Spinal cord (tissue), 10 donors: Measurements from ENCODE around the gene IYD. TPM values are rescaled to one million over a fixed set of nuclear protein-coding genes. Genes with fewer than 3 reads are reported as not detected.
"Not testable (repeated sequence)": the region's sequence is repeated elsewhere in the genome, so short reads cannot be mapped to it uniquely, and the experiment has no call there.

Experiments used
- DNase-seq, 6 donors: peaks; one replicate each; pipeline versions ENCODE4 v3.0.0 to v3.0.0-alpha.2; 2013 to 2015; ENCODE audit warnings: low spot score in 6 of 6, low read depth in 4 of 6
- H3K27ac ChIP-seq: one replicate; pipeline ENCODE4 v1.5.1; 2013; ENCODE audit warnings: low read depth, low read length, control low read depth
- H3K27me3 ChIP-seq: one replicate; pipeline ENCODE4 v1.6.1; 2013; ENCODE audit warnings: low read length; ENCODE audit not compliant: control insufficient read depth, insufficient read depth
- H3K36me3 ChIP-seq: one replicate; pipeline ENCODE4 v1.6.1; 2013; ENCODE audit warnings: low read length; ENCODE audit not compliant: control insufficient read depth, insufficient read depth
- H3K4me1 ChIP-seq: one replicate; pipeline ENCODE4 v1.6.1; 2013; ENCODE audit warnings: low read length; ENCODE audit not compliant: control insufficient read depth, insufficient read depth
- H3K4me3 ChIP-seq: one replicate; pipeline ENCODE4 v1.5.1; 2013; ENCODE audit warnings: low read depth, low read length, control low read depth
- H3K9me3 ChIP-seq: one replicate; pipeline ENCODE4 v1.6.1; 2013; ENCODE audit warnings: low read length; ENCODE audit not compliant: control insufficient read depth, insufficient read depth
- WGBS: methylation state at CpG from one replicate; pipeline ENCODE4 v1.1.5; 2013; ENCODE audit warnings: missing lambda C conversion rate; ENCODE audit not compliant: insufficient coverage; 5-methylcytosine and 5-hydroxymethylcytosine counted together
- polyA plus RNA-seq, 2 donors: library from polyadenylated mRNA; unstranded; fragments of 120-200 nt; gene quantifications; one replicate each; pipeline ENCODE4 v1.2.1, GENCODE V29; 2013; ENCODE audit not compliant: insufficient read length in 2 of 2
- total RNA-seq, 2 donors: library from RNA; depleted of rRNA in 1 of 2; stranded (reverse); fragments of 120-200 nt in 1 of 2; fragments of >200 nt in 1 of 2; gene quantifications; one replicate each; pipeline versions ENCODE4 v1.2.3 to v1.2.4, GENCODE V29; 2013 to 2014
- donor health status: healthy.

The IYD gene
- total and polyA plus RNA-seq, 4 donors: 0.06 to 0.17 TPM; not detected in 2

DNA sequence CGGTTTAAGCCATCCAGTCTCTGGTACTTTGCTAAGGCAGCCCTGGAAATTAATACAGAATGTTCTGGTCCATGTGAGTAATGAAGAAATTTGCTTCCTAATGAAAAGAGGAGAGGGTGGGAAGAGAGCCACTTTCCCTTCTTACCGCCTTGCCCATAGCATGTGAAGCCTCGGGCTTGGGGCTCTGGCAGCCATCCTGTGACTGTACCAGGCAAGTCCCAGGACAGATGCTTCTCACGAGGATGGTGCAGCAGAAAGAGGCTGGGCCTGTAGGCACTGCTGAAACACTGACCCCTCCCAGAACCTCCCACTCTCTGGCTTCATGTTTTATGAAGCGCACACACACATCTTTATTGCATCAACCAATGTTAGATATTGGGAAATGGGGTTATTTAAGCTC is 74.8 kb downstream of the IYD start:
- no peak overlapping the region for H3K27ac ChIP-seq
- no peak for DNase-seq
- H3K9me3 ChIP-seq: no peaks in the 10 kb centered on the region
- H3K36me3 ChIP-seq: no peaks in the 10 kb centered on the region
- WGBS: 79% methylated on average over 3 of the region's 5 CpGs
- no peak overlapping the region for H3K4me3 ChIP-seq
- no peaks in the 10 kb centered on the region for H3K4me1 ChIP-seq
- no peaks in the 10 kb centered on the region for H3K27me3 ChIP-seq

DNA sequence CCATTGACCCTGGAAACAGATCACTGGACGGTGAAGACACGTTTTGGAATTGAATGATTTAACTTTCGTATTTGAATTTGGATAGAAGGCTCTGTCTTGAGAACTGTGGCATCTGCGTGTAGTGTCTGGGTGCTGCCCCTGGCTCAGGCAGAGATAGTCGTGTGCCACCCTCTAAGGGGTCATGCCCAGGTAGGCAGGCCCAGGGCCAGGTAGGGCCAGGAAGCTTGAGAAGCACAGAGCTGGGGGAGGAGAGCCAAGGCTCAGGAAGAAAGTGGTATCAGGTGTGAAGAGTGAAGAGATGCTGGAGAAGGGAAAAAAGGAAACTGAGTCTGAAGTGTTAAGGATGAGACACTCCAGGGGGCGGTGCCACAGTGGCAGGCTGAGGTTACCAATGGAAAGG is 75.5 kb downstream of the IYD start:
- Histone ChIP-seq H3K27ac (no peak overlapping the region), H3K9me3 (no peaks in the 10 kb centered on the region), H3K27me3 (no peaks in the 10 kb centered on the region), H3K4me3 (no peak overlapping the region), H3K36me3 (no peaks in the 10 kb centered on the region), H3K4me1 (no peaks in the 10 kb centered on the region)
- no peak for DNase-seq
- 71% methylated on average over 6 of the region's 6 CpGs for WGBS

DNA sequence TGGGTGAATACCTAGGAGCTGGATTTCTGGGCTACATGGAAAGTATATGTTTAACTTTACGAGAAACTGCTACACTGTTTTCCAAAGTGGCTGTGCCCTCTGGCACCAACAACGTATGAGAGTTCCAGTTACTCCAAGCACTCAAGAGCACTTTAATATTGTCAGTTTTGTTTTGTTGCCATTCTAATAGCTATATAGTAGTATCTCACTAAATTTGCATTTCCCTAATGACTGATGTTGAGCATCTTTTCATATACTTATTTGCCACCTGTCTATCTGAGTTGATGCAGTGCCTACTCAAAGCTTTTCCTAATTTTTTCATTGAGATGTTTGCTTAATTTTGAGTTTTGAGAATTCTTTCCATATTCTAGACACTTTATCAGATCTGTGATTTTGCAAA is 76.7 kb downstream of the IYD start:
- WGBS: 100% methylated on average over 1 of the region's 2 CpGs
- no peaks in the 10 kb centered on the region for H3K36me3 ChIP-seq
- DNase-seq: no peak

DNA sequence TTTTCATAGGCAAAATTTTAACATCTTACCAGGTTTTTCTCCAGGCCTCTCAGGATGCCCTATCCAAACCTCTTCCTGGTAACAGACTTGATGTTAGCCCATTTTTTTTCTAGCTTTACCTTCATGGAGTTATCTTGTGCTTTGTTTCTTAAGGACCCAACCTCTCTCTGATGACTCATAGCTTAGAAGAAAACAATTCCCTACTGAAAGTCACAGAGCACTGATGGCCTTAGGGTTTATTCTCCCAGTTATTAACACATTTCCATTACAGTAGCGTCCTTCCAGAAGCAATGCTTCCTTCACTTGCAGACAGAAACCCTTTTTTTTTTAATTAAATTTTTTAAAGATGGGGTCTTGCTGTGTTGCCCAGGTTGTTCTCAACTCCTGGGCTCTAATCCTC is 79.4 kb downstream of the IYD start:
- H3K4me3 ChIP-seq: no peak overlapping the region
- H3K27me3 ChIP-seq: no peaks in the 10 kb centered on the region
- DNase-seq: no peak
- no peaks in the 10 kb centered on the region for H3K9me3 ChIP-seq
- H3K36me3 ChIP-seq: no peaks in the 10 kb centered on the region
- no peak overlapping the region for H3K27ac ChIP-seq
- no CpG with 5 or more reads among the region's 1 CpG for WGBS
- peaks cover 13% of the 10 kb centered on the region for H3K4me1 ChIP-seq

More for the DNA sequence above, 76.7 kb downstream of the IYD start:
- Histone ChIP-seq H3K4me3 (no peak overlapping the region), H3K9me3 (no peaks in the 10 kb centered on the region), H3K4me1 (no peaks in the 10 kb centered on the region), H3K27me3 (no peaks in the 10 kb centered on the region), H3K27ac (no peak overlapping the region)

DNA sequence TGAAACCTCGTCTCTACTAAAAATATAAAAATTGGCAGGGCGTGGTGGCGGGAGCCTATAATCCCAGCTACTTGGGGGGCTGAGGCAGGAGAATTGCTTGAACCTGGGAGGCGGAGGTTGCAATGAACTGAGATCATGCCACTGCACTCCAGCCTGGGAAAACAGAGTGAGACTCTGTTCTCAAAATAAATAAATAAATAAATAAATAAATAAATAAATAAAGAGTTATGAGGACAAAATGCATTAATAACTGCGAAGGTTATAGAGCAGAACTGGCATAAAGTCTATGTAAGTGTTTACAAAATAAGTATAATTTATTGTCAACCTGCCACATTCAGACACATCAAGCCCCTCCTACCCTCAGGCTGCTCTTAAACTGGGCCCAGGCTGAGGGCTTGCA is 80.2 kb downstream of the IYD start:
- H3K9me3 ChIP-seq: not testable (repeated sequence)
- WGBS: 100% methylated on average over 3 of the region's 5 CpGs

DNA sequence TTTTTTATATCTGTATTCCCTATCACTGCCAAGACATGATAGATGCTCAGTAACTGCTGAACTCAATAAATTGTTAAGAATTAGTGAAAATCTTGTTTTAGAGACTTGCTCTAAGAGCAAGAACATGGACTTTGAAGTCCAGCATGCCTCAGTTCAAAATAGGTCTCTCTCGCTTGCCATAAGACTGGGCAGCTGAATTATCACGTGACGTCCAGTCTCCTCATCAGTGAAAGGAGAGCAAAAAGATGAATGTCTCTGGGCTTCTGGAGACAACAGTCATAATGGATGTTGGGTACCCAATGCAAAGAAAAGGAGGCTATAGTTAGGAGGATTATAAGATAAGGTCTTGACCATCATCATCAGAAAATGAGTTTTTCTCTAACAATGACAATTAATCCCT is 82.1 kb downstream of the IYD start:
- H3K27ac ChIP-seq: no peak overlapping the region
- H3K4me3 ChIP-seq: no peak overlapping the region
- no peaks in the 10 kb centered on the region for H3K27me3 ChIP-seq
- no peak for DNase-seq
- H3K36me3 ChIP-seq: no peaks in the 10 kb centered on the region
- H3K9me3 ChIP-seq: no peaks in the 10 kb centered on the region
- 96% methylated on average over 3 of the region's 3 CpGs for WGBS
- H3K4me1 ChIP-seq: peaks cover 13% of the 10 kb centered on the region

More for the DNA sequence above, 80.2 kb downstream of the IYD start:
- H3K27me3 ChIP-seq, H3K27ac ChIP-seq, H3K4me3 ChIP-seq, DNase-seq, H3K36me3 ChIP-seq: not testable (repeated sequence)
- peaks cover 13% of the 10 kb centered on the region for H3K4me1 ChIP-seq

DNA sequence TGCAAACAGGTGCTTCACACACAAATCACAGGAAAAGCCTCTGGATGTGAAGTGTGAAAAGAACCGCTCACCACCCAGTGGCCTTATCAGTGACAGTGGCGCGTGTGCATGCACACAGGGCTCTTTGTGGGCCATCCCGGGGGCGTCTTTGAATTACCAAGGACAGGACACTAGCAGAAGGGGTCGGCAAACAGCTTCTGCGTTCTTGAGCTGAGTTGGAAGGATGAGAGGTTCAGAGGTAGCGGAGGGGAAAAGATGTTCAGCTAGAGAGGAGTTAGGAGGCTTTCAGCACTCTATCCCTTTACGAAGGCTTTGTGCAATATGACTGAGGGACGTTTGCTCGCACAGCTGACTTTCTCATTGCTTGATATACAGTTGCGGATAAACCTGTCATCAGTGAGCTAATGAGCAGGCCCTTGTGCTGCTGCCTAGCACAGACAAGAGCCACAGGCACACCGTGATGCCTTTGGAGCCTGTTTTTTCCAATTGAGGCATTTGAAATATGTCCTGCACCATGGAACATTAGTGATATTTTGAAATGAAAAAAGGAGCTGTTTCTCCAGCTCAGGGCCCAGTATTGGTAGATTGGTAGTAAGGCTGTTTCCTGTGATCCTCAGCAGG is 83.1 kb downstream of the IYD start:
- Histone ChIP-seq H3K9me3 (no peaks in the 10 kb centered on the region), H3K36me3 (no peaks in the 10 kb centered on the region), H3K27ac (no peak overlapping the region), H3K27me3 (no peaks in the 10 kb centered on the region), H3K4me3 (no peak overlapping the region), H3K4me1 (peaks cover 13% of the 10 kb centered on the region)
- DNase-seq: peak in 1 of 6 donors; percentile 68
- 63% methylated on average over 12 of the region's 13 CpGs for WGBS

DNA sequence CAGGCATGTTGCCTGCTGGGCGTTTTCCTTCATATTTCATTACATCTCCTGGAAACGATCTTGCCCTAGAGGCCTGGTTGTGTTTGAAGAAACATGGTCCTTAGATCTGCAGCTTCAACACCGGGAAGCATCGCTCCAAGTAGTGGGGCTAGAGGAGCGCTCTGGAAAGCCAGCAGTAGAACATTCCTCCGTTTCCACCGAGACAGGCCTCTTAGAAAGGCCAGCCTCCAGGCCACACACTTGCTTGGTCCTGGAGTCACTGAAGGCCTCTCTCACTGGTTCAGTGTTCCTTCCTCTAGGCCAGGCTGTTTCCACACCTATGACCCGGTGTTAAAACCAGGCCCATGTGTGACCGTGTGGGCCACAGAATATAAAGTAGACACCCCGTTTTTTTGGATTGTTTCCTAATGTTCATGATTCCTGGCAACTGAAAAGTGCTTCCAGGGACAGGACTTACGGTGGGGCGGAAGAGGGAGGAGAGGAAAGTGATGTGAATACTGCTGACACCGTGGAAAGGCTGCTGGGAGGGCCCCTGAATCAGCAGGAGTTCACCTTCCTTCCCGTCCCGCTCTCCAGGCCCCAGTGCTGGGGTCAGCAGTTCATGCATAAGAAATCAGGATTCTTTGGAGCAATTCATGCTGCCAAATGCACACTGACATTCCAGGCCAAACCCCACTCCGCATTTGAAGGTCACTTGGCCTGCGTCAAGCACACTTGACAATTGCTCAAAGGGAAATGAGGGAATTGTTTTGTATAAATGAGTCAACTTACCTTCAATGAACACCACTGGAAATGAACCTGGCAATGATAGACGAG is 83.8 kb downstream of the IYD start:
- Histone ChIP-seq H3K9me3 (no peaks in the 10 kb centered on the region), H3K27ac (no peak overlapping the region), H3K36me3 (no peaks in the 10 kb centered on the region), H3K27me3 (no peaks in the 10 kb centered on the region), H3K4me3 (no peak overlapping the region), H3K4me1 (peaks cover 13% of the 10 kb centered on the region)
- DNase-seq: peak in 1 of 6 donors; percentile 15
- 69% methylated on average over 13 of the region's 18 CpGs for WGBS

DNA sequence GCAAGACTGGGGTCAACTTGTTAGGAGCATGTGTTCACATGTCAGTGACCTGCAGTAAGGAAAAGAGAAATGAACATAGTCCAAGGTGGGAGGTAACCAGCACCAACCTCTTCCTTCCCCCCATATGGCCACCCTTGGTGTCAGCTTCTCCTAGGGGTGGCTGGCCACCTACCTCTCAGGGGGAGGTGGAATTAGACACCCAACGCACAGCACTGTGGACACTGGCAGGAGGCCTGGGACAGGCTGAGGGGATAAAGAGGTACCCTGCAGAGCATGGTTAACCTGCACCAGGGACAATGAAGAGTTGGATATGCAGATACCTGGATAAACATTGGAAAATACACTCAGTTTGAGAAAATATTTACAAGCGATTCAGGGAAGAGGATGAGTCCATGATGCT is 84.5 kb downstream of the IYD start:
- 89% methylated on average over 1 of the region's 2 CpGs for WGBS
- Histone ChIP-seq H3K4me3 (no peak overlapping the region), H3K9me3 (no peaks in the 10 kb centered on the region), H3K27me3 (no peaks in the 10 kb centered on the region), H3K36me3 (no peaks in the 10 kb centered on the region), H3K27ac (no peak overlapping the region), H3K4me1 (peaks cover 13% of the 10 kb centered on the region)
- no peak for DNase-seq
